Pancreas (tissue), 10 donors: ENCODE results near the gene EXTL2. TPM values are rescaled to one million over a fixed set of nuclear protein-coding genes. Genes with fewer than 3 reads are reported as not detected.
"Not testable (repeated sequence)": the region's sequence is repeated elsewhere in the genome, so short reads cannot be mapped to it uniquely, and the experiment has no call there.

Experiments used
- ATAC-seq, 4 donors: fragments of 200-7000 bp; cut with Tn5 transposase; one replicate each; pipeline versions ENCODE4 v1.8.0 to v1.9.1; 2020; ENCODE audit warnings: mild to moderate bottlenecking in 4 of 4, moderate library complexity in 4 of 4
- DNase-seq, 6 donors: peaks; one replicate each; pipeline ENCODE4 v3.0.0-alpha.2; 2020
- FAIRE-seq: peaks from 2 replicates; lab custom pipeline; 2012; peaks lifted over from hg19 to GRCh38; lab: Jason Lieb, UNC
- H3K27ac ChIP-seq, 4 donors: fragments of 200-600 bp; sonication (generic); 1 replicate in 3 of 4; 2 replicates in 1 of 4; pipeline versions ENCODE4 v1.5.0 to v1.8.0; 2020
- H3K27me3 ChIP-seq, 4 donors: fragments of 200-600 bp; one replicate each; pipeline ENCODE4 v1.8.0; 2021
- H3K36me3 ChIP-seq, 3 donors: fragments of 200-600 bp; sonication (generic) in 1 of 3; one replicate each; pipeline versions ENCODE4 v1.5.0 to v1.8.0; 2020 to 2021
- H3K4me1 ChIP-seq, 3 donors: fragments of 200-600 bp; one replicate each; pipeline ENCODE4 v1.8.0; 2021
- H3K4me3 ChIP-seq, 4 donors: fragments of 200-600 bp; sonication (generic) in 2 of 4; one replicate each; pipeline versions ENCODE4 v1.5.0 to v1.8.0; 2020 to 2021
- H3K9me3 ChIP-seq, 4 donors: fragments of 200-600 bp; one replicate each; pipeline ENCODE4 v1.8.0; 2021
- CTCF ChIP-seq, 4 donors: fragments of 200-600 bp; sonication (generic) in 3 of 4; IDR thresholded peaks; one replicate each; pipeline versions ENCODE4 v1.5.0 to v1.8.0; 2021; ENCODE audit warnings: antibody characterized with exemption in 4 of 4
- WGBS, 2 donors: extraction: QIAGEN DNeasy Blood & Tissue Kit; methylation state at CpG; one replicate each; pipeline ENCODE4 v1.1.7; 2013; 5-methylcytosine and 5-hydroxymethylcytosine counted together
- intact Hi-C, 3 donors: fragments of 100-400 bp; cut with DNase I; formaldehyde crosslinking; loops; one replicate each; pipeline versions ENCODE4 v1.11.1 to v1.14.2; 2022
- polyA plus RNA-seq, 2 donors: library from polyadenylated mRNA; stranded (reverse); fragments of 200-250 nt; gene quantifications; one replicate each; pipeline ENCODE4 v1.2.3, GENCODE V29; 2013
- total RNA-seq, 6 donors: library from RNA; stranded (reverse); fragmentation: NEBNext Ultra II Directional in 4 of 6; extraction: Animal tissue kit (Norgen Biotek cat#: 25700) in 4 of 6; gene quantifications; one replicate each; pipeline versions ENCODE4 v1.2.1 to v1.2.4, GENCODE V29; 2021 to 2023
- donor health status: healthy with polysubstance abuse.
- donor health status: DM: no; HTN: no; CAD: no; lungs with moderate emphysema.
- donor health status: DM: no; HTN: no; CAD: no.
- donor health status: control.
- donor health status: control.
- donor health status: Bipolar disorder and iron deficiency.
- donor health status: DM: yes; HTN: yes; CAD: no.
- donor health status: DM: no; HTN: no; CAD: no.
- donor health status: DM: no; HTN: no; CAD: no.
- donor health status: DM: yes; HTN: yes; CAD: no.

The EXTL2 gene
- total and polyA plus RNA-seq, 8 donors, result 3.6 to 8.8 (median 6.2) TPM

GRCh38 chr1:100941098-100941527, 46.5 kb upstream of the EXTL2 start:
- no peak for FAIRE-seq
- 94 to 100% methylated on average over 1 of the region's 1 CpG for WGBS, 2 donors

DNA sequence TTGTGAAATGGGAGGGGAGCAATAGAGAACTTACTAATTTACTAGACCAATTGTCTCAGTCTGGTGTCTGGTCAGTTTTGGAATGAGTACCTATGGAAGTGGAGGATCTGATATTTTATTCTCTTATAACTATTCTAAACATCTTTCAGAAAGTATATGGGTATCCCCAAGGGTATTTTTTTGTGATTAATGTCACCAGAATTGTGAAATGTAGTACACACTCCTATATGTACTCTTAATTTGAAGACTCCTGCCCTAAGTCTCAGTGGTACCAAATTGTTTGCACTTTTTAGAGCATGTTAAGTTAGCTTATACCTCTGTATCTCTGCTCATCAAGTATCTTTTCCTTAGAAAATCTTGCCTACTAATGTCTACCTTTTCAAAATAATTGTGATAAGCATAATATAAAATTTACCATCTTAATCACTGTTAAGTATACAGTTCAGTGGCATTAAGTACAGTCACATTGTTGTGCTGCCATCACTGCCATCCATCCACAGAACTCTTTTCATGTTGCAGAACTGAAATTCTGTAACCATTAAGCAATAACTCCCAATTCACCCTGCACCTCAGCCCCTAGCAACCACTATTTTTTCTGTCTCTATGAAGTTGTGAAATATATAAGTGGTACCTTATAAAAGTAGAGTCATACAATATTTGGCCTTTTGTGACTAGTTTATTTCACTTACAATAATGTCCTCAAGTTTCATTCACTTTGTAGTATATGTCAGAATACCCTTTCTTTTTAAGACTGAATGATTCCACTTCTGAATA, 41.7 kb upstream of the EXTL2 start:
- no peaks in the 10 kb centered on the region for H3K27me3 ChIP-seq
- intact Hi-C loops, result no loop called here
- H3K4me1 ChIP-seq, result no peaks in the 10 kb centered on the region
- no peak for TF ChIP-seq CTCF (IDR thresholded peaks at IDR 0.05)
- no peak overlapping the region for H3K27ac ChIP-seq
- ATAC-seq (no peak), FAIRE-seq (no peak), DNase-seq (no peak)
- H3K9me3 ChIP-seq, result no peaks in the 10 kb centered on the region
- no peak overlapping the region for H3K4me3 ChIP-seq
- no peaks in the 10 kb centered on the region for H3K36me3 ChIP-seq

More at GRCh38 chr1:100941098-100941527, 46.5 kb upstream of the EXTL2 start:
- Histone ChIP-seq H3K27me3 (no peaks in the 10 kb centered on the region), H3K27ac (no peak overlapping the region), H3K4me1 (peaks cover 0 to 3% (median 0%) of the 10 kb centered on the region in 3 donors), H3K4me3 (no peak overlapping the region), H3K36me3 (no peaks in the 10 kb centered on the region), H3K9me3 (no peaks in the 10 kb centered on the region)
- ATAC-seq (no peak), DNase-seq (no peak)
- intact Hi-C loops, result no loop called here
- no peak for TF ChIP-seq CTCF (IDR thresholded peaks at IDR 0.05)

DNA sequence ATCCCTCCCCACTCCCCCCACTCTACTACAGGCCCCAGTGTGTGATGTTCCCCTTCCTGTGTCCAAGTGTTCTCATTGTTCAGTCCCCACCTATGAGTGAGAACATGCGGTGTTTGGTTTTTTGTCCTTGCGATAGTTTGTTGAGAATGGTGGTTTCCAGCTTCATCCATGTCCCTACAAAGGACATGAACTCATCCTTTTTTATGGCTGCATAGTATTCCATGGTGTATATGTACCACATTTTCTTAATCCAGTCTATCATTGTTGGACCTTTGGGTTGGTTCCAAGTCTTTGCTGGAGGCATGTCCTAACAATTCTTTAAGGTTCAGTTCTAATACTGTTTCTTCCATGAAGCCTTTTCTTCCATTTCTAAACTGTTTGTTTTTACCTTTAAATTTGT, 38.9 kb upstream of the EXTL2 start:
- H3K36me3 ChIP-seq, intact Hi-C loops, H3K27ac ChIP-seq, H3K4me3 ChIP-seq, H3K27me3 ChIP-seq, FAIRE-seq, H3K9me3 ChIP-seq, H3K4me1 ChIP-seq, ATAC-seq, DNase-seq: not testable (repeated sequence)
- 89 to 100% methylated on average over 2 of the region's 2 CpGs for WGBS, 2 donors

DNA sequence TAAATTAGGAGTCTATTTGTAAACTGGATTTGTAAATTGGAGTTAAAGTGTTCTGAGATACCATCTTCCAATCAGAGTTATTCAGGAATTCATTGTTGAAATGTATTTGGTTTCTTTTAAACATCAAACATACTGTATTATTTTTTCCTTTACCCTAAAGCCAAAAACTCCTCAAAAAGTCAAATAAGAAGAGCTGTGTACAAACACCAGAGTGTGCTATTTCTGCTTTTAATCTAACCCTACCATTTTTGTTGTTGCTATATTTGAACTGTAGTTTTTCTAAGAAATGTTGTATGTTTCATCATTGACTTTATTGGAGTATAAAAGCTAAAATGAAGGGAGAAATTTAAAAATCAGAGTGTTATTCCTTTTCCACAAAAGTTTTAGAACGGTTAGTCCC, 37.1 kb upstream of the EXTL2 start:
- intact Hi-C loops, result no loop called here
- Histone ChIP-seq H3K9me3 (no peaks in the 10 kb centered on the region), H3K36me3 (no peaks in the 10 kb centered on the region), H3K4me1 (no peaks in the 10 kb centered on the region), H3K27ac (no peak overlapping the region), H3K4me3 (no peak overlapping the region), H3K27me3 (no peaks in the 10 kb centered on the region)
- WGBS, 2 donors, result 94 to 97% methylated on average over 1 of the region's 1 CpG
- TF ChIP-seq CTCF (IDR thresholded peaks at IDR 0.05), result no peak
- DNase-seq, result no peak
- no peak for ATAC-seq
- FAIRE-seq, result no peak

GRCh38 chr1:100930494-100930893, 35.9 kb upstream of the EXTL2 start:
- H3K4me1 ChIP-seq, result no peaks in the 10 kb centered on the region
- no peaks in the 10 kb centered on the region for H3K27me3 ChIP-seq
- TF ChIP-seq CTCF (IDR thresholded peaks at IDR 0.05), result no peak
- H3K9me3 ChIP-seq, result no peaks in the 10 kb centered on the region
- H3K27ac ChIP-seq, result no peak overlapping the region
- FAIRE-seq (peak; percentile 13), ATAC-seq (no peak), DNase-seq (no peak)
- H3K36me3 ChIP-seq, result no peaks in the 10 kb centered on the region
- intact Hi-C loops, result no loop called here
- no peak overlapping the region for H3K4me3 ChIP-seq
